BE2C (cell line): ENCODE results near the gene MCC.

Experiments used
- DNase-seq: peaks from one replicate; pipeline ENCODE4 v3.0.0-alpha.2; 2020
- H3K27me3 ChIP-seq: fragments of 250-450 bp; sonication (Bioruptor Pico); 2 replicates; pipeline ENCODE4 v1.5.1; 2020; ENCODE audit warnings: mild to moderate bottlenecking
- H3K36me3 ChIP-seq: fragments of 250-450 bp; sonication (Bioruptor Pico); 2 replicates; pipeline ENCODE4 v1.5.1; 2020; ENCODE audit warnings: mild to moderate bottlenecking
- H3K4me1 ChIP-seq: fragments of 250-450 bp; sonication (Bioruptor Pico); 2 replicates; pipeline ENCODE4 v1.5.1; 2020
- H3K4me3 ChIP-seq: 2 replicates; pipeline ENCODE4 v1.5.1; 2011; ENCODE audit warnings: low read depth, low read length
- H3K9me3 ChIP-seq: fragments of 250-450 bp; sonication (Bioruptor Pico); 2 replicates; pipeline ENCODE4 v1.5.1; 2020
- TF ChIP-seq, protein P1 (sequence below): IDR thresholded peaks from 2 replicates; pipeline ENCODE4 v1.5.1; 2012; ENCODE audit warnings: mild to moderate bottlenecking, low read depth, low read length

The MCC gene

DNA sequence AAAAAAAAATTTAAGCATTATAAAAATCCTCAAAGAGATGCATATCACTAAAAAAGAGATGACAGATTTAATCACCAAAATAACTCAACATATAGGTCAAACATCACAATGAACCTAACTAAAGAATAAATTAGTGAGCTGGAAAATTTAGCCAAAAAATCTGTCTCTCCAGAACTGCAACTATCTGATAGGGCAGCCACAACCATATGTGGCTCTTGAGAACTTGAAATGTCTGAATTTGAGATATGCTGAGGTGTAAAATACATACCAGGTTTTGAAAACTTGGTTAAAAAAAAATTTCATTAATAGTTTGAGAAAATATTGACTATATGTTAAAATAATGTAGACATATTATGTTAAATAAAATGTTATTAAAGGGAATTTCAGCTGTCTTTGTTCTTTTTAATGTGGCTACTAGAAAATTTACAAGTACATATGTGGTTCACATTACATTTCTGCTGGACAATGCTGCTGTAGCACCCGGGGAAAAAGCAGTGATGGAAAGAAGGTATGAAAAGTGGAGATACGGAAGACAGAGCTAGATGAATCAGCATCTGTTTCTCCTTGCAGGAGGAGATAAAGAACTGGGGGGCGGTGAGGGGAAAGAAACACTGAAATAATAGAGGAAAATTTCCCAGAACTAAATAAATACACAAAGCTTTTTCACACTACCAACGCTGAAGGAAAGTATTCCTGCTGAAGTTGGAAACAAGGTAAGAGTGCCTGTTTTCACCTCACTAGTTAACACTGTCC is 445.6 kb downstream of the MCC start:
- H3K4me1 ChIP-seq = peaks cover 18% of the 10 kb centered on the region
- TF ChIP-seq, protein P1, sequence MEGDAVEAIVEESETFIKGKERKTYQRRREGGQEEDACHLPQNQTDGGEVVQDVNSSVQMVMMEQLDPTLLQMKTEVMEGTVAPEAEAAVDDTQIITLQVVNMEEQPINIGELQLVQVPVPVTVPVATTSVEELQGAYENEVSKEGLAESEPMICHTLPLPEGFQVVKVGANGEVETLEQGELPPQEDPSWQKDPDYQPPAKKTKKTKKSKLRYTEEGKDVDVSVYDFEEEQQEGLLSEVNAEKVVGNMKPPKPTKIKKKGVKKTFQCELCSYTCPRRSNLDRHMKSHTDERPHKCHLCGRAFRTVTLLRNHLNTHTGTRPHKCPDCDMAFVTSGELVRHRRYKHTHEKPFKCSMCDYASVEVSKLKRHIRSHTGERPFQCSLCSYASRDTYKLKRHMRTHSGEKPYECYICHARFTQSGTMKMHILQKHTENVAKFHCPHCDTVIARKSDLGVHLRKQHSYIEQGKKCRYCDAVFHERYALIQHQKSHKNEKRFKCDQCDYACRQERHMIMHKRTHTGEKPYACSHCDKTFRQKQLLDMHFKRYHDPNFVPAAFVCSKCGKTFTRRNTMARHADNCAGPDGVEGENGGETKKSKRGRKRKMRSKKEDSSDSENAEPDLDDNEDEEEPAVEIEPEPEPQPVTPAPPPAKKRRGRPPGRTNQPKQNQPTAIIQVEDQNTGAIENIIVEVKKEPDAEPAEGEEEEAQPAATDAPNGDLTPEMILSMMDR = no peak
- peaks cover 74% of the 10 kb centered on the region for H3K36me3 ChIP-seq
- no peak overlapping the region for H3K4me3 ChIP-seq
- no peaks in the 10 kb centered on the region for H3K27me3 ChIP-seq
- no peak for DNase-seq
- no peaks in the 10 kb centered on the region for H3K9me3 ChIP-seq

DNA sequence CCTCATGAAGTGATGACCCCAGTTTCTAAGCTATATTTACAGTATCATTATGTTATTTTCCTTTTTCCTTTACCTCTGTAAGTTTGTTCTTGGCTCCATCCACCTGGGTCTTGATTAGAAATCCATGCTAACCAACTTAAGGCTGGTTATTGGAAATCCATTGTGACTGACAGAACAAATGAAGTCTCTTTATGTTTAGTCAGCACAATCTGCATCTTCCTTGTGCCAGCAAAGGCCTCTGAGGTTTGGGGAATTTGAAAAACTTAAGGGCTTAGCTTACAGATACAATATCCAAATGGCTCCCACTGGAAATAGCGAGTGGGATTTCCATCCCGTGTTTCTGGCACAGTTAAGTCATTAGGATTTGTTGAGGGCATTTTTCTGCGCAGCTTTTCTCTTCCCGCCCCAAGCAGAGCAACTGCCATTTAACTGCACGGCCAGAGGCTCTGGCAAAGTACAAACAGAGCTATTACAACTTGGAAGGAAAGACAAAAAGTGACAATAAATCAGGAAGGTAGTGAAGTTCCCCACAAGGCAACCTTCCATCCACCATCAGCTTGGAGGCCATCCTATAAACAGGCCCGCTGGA is 447.5 kb downstream of the MCC start:
- Histone ChIP-seq H3K27me3 (no peaks in the 10 kb centered on the region), H3K4me3 (no peak overlapping the region), H3K9me3 (no peaks in the 10 kb centered on the region), H3K36me3 (peaks cover 77% of the 10 kb centered on the region), H3K4me1 (peaks cover 18% of the 10 kb centered on the region)
- no peak for DNase-seq
- TF ChIP-seq, protein P1 = no peak

DNA sequence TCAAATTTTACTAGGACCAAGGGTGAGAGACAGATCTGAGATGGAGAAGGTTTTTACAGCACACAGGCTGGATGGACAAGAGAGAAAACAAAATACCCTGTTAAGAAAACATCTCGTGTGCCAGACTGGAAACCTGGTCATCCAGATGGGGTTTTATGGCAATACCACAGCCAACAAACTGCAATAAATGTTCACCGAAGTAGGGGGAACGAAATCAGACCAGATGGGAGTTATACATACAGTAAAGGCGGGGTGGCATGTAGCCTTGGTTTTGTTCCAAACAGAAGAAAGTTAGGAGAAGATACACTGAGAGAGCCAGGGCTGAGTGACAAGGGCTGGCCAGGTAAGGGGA is 448.3 kb downstream of the MCC start:
- Histone ChIP-seq H3K36me3 (peaks cover 74% of the 10 kb centered on the region), H3K4me3 (no peak overlapping the region), H3K4me1 (peaks cover 19% of the 10 kb centered on the region), H3K9me3 (no peaks in the 10 kb centered on the region), H3K27me3 (no peaks in the 10 kb centered on the region)
- TF ChIP-seq, protein P1 = no peak
- DNase-seq = no peak

DNA sequence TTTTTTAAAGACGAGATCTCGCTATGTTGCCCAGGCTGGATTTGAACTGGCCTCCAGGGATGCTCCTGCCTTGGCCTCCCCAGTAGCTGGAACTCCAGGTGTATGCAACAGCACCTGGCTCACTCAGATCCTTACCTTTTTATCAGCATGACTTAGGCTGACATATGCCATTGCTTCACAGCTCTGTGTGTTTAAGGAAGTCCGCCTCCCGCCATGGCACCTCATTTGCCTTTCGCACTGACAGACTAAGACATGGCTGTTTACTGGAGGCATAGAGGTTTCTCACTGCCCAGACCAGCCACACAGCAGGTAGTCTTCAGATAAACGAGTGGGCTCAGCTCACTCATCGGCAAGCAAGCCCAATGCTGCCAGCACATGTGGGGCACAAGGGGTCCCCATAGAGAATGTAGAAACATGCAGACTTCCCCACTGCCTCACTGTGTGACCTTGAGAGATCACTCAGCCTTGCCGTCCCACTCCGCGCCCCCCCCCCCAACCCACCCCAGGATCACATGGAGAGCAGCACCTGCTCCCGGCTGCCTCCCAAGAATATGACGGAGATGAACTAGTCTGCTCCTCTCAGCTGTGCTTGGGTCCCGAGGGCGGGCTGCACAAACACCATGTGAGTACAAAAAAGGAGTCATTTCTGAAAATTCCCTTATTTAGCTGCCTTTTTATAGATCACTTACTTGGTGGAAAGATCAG is 448.9 kb downstream of the MCC start:
- peaks cover 73% of the 10 kb centered on the region for H3K36me3 ChIP-seq
- H3K4me1 ChIP-seq = peaks cover 22% of the 10 kb centered on the region
- DNase-seq = no peak
- no peaks in the 10 kb centered on the region for H3K27me3 ChIP-seq
- no peaks in the 10 kb centered on the region for H3K9me3 ChIP-seq
- TF ChIP-seq, protein P1 = no peak
- H3K4me3 ChIP-seq = no peak overlapping the region

DNA sequence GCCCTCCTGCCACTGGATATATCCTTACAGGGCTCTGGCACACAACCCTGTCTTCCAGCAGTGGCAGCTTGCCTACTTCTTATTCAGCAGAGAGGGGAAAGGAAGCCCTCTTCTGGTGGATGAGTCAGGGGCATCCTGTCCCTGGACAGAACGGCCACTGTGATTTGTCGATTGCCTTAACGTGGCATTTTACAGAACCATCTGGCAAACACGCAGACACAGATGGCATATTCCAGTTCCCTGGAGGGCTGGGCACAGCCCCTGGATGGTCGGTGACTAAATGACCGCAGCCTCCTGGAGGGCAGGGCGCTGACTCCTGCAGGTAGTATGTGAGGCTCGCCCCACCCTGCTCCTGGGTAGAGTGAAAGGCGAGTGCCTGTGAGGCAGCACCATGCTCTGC is 449.5 kb downstream of the MCC start:
- no peak for DNase-seq
- no peaks in the 10 kb centered on the region for H3K27me3 ChIP-seq
- TF ChIP-seq, protein P1 = no peak
- peaks cover 15% of the 10 kb centered on the region for H3K4me1 ChIP-seq
- no peak overlapping the region for H3K4me3 ChIP-seq
- no peaks in the 10 kb centered on the region for H3K9me3 ChIP-seq
- peaks cover 66% of the 10 kb centered on the region for H3K36me3 ChIP-seq

DNA sequence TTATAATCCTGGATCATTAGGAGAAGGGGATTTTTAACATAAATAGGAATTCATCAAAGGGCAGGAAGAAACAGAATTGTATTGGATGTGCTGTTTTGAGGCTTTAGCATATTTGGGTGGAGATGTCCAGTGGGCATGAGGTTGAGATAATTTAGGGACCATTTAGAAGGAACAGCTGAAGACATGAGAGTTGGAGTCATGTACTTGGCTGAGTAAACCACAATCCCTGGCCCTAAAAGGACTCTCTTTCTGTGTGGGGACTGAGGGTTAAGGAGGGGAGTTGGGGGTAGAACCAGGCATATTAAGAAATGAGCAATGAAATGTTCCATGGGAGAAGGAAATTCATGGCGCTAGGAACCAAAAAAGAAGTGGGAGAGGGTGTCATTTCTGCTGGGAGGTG is 450.1 kb downstream of the MCC start:
- TF ChIP-seq, protein P1 = no peak
- H3K27me3 ChIP-seq = no peaks in the 10 kb centered on the region
- peaks cover 70% of the 10 kb centered on the region for H3K36me3 ChIP-seq
- peaks cover 9% of the 10 kb centered on the region for H3K4me1 ChIP-seq
- no peak overlapping the region for H3K4me3 ChIP-seq
- no peaks in the 10 kb centered on the region for H3K9me3 ChIP-seq
- no peak for DNase-seq
